Frontal cortex (tissue), 4 donors: Measurements from ENCODE around the gene NRP1. TPM values are rescaled to one million over a fixed set of nuclear protein-coding genes. Genes with fewer than 3 reads are reported as not detected.
"Not testable (repeated sequence)": the region's sequence is repeated elsewhere in the genome, so short reads cannot be mapped to it uniquely, and the experiment has no call there.

Experiments
- DNase-seq, 2 donors: peaks; one replicate each; pipeline ENCODE4 v3.0.0; 2012; ENCODE audit warnings: low spot score in 2 of 2
- FAIRE-seq: peaks from 2 replicates; lab custom pipeline; 2012; peaks lifted over from hg19 to GRCh38; lab: Jason Lieb, UNC
- total RNA-seq: library from RNA; depleted of rRNA; stranded (reverse); fragments of >200 nt; gene quantifications from one replicate; pipeline ENCODE4 v1.2.3, GENCODE V29; 2014
- donor health status: control.
- donor health status: control.
- donor health status: control.

NRP1 gene
- total RNA-seq, 1 donor from 2014 or later: 49.3 TPM

DNA sequence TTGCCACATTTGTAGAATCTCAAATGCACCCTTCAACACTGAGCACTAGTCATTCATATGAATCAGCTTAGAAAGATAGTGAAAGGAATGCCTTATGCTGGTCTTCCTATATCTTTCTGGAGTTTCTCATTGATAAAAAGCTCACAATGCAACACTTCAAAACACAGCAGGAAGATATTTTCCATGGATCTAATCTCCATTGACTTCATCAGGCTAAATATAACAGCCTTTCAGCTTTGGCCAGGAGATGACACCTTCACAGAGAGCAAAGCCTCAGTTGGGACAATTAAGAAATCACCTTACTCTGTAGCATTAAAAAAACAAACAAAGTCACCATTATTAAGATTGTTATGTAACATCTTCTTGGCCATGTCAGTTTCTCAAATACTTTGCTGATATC is 6.7 kb downstream of the NRP1 start:
- DNase-seq: no peak

GRCh38 chr10:33326933-33327332 is 7.5 kb downstream of the NRP1 start:
- no peak for DNase-seq
- FAIRE-seq: no peak

More for the DNA sequence above, 6.7 kb downstream of the NRP1 start:
- FAIRE-seq: no peak

DNA sequence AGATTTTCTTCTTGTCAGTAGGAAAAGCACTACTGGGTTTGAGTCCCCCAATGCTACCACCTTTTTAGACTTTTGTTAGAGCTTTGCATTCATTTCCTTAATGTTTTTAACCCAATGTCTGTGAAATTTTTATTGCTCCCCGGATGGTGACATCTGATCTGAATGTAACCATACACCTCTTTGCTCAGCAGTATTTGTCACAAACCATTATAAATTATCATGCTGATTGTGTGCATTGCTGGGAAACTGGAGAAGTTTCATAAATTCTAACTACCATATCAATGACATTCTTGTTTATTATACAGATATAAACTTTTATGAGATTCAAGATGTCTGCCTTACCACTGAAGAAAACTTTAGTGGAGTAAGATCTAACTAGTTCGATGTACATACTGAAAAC is 8.5 kb downstream of the NRP1 start:
- no peak for DNase-seq
- FAIRE-seq: no peak

DNA sequence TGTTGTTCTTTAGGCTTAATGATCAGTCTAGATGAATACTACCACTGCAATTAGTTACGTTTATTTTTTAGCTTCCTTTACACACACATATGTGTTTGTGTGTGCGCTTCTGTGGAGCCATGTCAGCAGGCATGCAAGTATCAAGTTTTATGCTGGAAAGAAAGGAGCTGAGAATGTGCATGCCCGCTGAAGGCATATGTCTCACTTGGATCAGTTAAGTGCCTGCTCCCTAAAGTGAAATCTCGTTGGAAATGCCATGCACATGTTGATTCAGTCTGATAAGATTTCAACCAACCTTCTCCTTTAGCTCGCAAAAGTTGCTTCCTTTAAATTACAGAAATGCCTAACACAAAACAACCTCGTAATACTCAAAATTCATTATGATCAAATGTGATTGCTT is 10.7 kb downstream of the NRP1 start:
- DNase-seq (no peak), FAIRE-seq (no peak)

DNA sequence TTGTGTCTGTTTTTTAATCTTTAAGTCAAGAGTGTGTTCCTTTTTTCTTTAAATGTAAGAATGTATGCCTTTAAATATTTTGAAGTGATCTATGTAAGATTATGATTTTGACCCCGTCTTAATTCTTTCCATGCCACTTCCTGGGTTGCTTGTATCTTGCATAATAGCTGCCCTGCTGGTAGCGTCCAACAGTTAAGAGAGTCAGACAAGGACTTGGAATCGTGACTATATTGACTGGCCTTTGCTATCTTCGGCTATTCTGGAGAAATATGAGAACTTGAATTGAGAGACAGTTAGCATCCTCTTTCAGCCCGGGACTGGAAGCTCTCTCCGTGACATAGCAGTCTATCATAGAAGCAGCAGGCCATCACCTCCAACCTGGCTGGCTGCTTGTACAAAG is 13.0 kb downstream of the NRP1 start:
- FAIRE-seq: no peak
- DNase-seq: no peak

DNA sequence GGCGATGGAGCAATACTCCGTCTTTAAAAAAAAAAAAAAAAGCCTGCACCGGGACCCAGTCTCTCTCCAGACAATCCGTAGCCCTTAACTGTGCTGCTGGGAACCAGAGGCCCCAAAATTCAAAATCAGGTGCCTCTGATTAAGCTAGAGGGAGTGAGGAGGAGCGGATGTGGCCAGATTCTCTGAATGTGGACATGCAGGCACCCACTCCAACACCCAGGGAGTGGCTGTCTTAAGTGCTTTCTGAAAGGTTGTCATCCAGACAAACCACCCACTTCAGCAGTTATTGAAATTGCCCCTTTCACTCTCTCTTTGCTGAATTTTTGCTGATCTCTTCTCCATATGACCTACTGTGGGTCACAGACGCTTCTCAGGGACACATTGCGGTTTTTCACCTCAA is 14.2 kb downstream of the NRP1 start:
- DNase-seq: no peak
- no peak for FAIRE-seq

GRCh38 chr10:33315891-33316290 is 18.6 kb downstream of the NRP1 start:
- FAIRE-seq: no peak

DNA sequence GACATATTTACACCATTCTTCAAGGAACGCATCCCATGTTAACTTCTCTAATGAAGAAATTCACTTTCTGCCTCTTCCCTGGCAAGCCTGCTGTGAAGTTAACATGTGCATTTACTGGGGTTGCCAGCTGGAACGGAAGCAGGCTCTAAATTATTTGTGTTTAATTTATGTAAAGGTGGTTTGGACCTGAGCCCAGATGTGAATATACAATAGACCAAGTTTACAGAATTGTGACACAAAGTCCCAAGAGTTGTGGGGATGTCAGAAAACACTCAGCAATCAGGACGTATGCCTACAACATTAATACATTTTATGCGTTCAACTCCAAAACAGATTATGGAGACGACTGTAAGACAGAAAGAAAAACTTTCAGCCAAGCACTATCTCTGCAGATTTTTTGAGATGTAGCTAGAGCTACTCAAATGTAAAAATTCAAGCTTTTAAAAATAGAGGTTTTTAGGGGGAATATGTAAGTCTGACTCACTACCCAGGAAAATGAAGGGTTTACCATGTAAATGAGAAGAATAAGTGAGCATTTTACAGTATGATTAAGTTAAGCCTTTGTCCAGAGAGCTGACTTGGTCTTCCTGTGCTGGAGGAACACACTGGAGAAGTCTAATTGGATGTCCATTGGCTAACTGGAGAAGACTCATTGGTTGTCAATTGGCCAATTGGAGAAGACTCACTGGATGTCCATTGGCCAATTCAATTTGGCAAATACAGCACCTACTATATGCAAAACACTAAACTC is 19.5 kb downstream of the NRP1 start:
- no peak for FAIRE-seq
- DNase-seq: no peak

More at GRCh38 chr10:33315891-33316290, 18.6 kb downstream of the NRP1 start:
- no peak for DNase-seq

DNA sequence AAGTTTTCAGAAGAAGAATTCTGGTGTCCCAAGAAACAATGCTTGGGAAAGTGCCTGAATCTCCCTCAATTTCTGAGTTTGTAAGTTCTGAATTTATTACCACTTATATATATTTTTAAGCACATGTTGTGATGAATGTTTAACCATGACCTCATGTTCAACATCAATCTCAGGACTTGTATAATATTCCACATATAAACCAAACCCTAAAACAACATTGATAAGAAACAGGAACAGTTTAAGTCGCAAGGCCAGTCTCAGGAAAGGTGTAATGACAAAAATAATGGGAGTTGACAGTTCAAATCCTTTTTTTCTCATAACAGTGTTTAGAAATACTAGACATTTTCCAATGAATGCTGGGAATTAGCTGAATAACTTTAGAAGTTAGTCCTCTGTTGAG is 22.8 kb downstream of the NRP1 start:
- DNase-seq (no peak), FAIRE-seq (no peak)

DNA sequence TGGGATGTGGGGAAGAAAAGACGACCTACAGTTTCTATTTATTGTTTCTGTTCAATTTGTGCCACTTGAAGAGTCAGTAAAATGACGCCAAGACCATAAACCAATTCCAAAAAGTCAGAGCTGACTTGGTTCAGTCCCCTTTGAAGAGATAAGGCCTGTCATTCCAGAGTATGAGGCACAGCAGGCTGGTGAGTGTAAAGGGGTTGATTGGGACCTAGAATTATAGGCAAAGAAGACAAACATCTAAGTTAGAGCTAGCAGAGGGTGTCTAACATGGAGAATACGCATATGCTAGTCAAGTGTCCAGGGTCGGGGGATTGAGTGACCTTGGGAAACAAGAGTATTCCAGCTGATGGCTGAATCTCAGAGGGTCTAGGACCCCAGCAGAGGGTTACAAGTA is 23.6 kb downstream of the NRP1 start:
- no peak for DNase-seq
- FAIRE-seq: no peak

- FAIRE-seq: no peak
Measured at GRCh38 chr10:33309406-33309805, 25.1 kb downstream of the NRP1 start.

DNA sequence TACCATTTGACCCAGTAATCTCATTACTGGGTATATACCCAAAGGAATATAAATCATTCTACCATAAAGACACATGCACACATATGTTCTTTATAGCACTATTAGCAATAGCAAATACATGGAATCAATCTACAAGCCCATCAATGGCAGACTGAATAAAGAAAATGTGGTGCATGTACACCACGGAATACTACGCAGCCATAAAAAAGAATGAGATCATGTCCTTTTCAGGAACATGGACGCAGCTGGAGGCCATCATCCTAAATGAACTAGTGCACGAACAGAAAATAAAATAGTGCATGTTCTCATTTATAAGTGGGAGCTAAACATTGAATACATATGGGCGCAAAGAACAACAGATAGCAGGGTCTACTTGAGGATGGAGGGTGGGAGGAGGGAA is 26.6 kb downstream of the NRP1 start:
- FAIRE-seq (no peak), DNase-seq (no peak)

More at GRCh38 chr10:33309406-33309805, 25.1 kb downstream of the NRP1 start:
- DNase-seq: no peak

- FAIRE-seq (no peak), DNase-seq (no peak)
Measured at GRCh38 chr10:33306701-33307519, 27.6 kb downstream of the NRP1 start.

- no peak for FAIRE-seq
- DNase-seq: no peak
Measured at GRCh38 chr10:33306126-33306525, 28.3 kb downstream of the NRP1 start.

DNA sequence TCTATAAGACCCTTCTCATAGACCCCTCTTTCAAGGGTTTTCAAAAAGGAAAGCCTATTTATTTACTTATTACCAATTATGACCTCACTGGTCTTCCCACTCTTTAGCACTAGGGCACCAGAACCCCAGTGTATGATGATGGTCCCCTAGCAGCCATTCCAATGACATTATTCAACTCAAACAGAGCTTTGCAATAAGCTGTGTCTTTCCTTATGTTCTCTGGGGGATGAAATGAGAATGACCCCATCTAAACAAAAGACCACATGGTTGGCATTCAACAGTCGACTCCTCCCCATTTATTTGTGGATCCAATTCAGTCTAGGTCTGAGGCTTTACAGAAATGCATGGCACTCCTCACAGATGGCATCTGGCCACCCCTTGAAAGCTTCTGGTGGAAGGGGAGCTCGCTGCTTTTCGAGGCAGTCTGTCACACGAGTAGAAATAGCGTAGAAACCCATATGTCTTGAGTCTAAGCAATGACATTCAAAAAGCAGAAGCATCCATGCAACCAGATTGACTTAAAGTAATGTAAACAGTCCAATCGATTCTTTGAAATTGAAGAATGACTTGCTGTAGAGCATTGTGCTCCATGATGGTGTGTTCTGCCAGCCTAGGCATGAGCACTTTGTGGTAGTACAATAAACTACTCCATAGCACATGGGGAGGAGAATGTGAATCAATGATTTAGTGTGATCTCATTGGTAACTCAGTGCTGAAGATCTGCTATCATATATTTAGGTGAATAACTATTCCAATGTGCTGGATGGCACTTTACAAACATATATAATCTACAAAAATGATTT is 29.8 kb downstream of the NRP1 start:
- FAIRE-seq (no peak), DNase-seq (no peak)

GRCh38 chr10:33303988-33304387 is 30.5 kb downstream of the NRP1 start:
- no peak for FAIRE-seq

GRCh38 chr10:33302208-33302829 is 32.1 kb downstream of the NRP1 start:
- DNase-seq (no peak), FAIRE-seq (no peak)

More at GRCh38 chr10:33303988-33304387, 30.5 kb downstream of the NRP1 start:
- no peak for DNase-seq

GRCh38 chr10:33301097-33301789 is 33.2 kb downstream of the NRP1 start:
- no peak for DNase-seq

GRCh38 chr10:33300544-33300943 is 33.9 kb downstream of the NRP1 start:
- not testable (repeated sequence) for FAIRE-seq

More at GRCh38 chr10:33301097-33301789, 33.2 kb downstream of the NRP1 start:
- no peak for FAIRE-seq

More at GRCh38 chr10:33300544-33300943, 33.9 kb downstream of the NRP1 start:
- DNase-seq: not testable (repeated sequence)
